ENCODE data around the gene E2F8.

- TF ChIP-seq SPI1 (IDR thresholded peaks at IDR 0.05; ENCODE audit: borderline replicate concordance, insufficient read depth, low read depth, low read length) (no peak), ZNF274 (IDR thresholded peaks at IDR 0.05; ENCODE audit: insufficient read depth, insufficient read length) (no peak), ATF2 (IDR thresholded peaks at IDR 0.05; ENCODE audit: low read length) (no peak), TCF12 (IDR thresholded peaks at IDR 0.05; ENCODE audit: low read depth, low read length) (no peak), POLR2A (IDR thresholded peaks at IDR 0.05; ENCODE audit: low read depth, low read length) (peak; percentile 35; the same call in 1 of the 2 replicates), E2F4 (IDR thresholded peaks at IDR 0.05; ENCODE audit: low read depth, low read length) (no peak), BHLHE40 (IDR thresholded peaks at IDR 0.05; ENCODE audit: borderline replicate concordance in 1 of 2, low read depth in 2 of 2, low read length in 1 of 2) (no peak), NFYA (IDR thresholded peaks at IDR 0.05; ENCODE audit: borderline replicate concordance, low read depth, low read length) (no peak), CTCF (IDR thresholded peaks at IDR 0.05 in 2 of 3, conservative IDR thresholded peaks at IDR 0.05 in 1 of 3; ENCODE audit: control insufficient read depth in 2 of 3, extremely low read depth in 1 of 3, insufficient read depth in 1 of 3, low read depth in 3 of 3, low read length in 3 of 3) (no peak)
These were observed 15.6 kb downstream of the E2F8 start for GRCh38 chr11:19225123-19225522.
